ENCODE measurements around the gene DNAJB12.

The DNAJB12 gene

DNA sequence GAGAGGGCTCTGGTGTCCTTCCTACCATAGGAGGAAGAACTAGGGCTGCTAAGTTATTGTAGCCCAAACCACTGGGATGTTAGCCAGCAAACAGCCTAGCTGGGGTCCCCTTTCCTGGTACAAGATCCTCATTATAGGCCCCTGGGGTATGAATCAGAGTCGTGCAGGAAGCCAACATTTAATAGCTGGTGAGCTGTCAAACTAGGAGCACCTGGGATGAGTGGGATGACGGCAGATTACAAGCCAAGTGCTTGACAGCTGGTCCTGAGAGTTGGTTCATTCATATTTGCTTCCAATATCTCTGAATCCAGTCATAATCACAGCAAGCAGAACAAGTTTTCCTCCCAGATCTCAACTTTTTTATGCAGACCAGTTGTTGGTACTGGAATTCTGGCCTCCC is 25.1 kb upstream of the DNAJB12 start:
- Histone ChIP-seq H3K4me1 (no peaks in the 10 kb centered on the region), H3K27me3 (ENCODE audit: control insufficient read depth, insufficient read depth, low read length) (no peaks in the 10 kb centered on the region), H3K4me3 (ENCODE audit: low read depth, low read length) (no peak overlapping the region), H3K79me2 (no peaks in the 10 kb centered on the region), H3K4me2 (ENCODE audit: low read length) (no peak overlapping the region), H2AFZ (no peak overlapping the region), H3K9ac (no peak overlapping the region), H3K9me3 (ENCODE audit: control insufficient read depth, low read length) (no peaks in the 10 kb centered on the region), H3K36me3 (ENCODE audit: control insufficient read depth, insufficient read depth, low read length) (no peaks in the 10 kb centered on the region), H3K27ac (no peak overlapping the region)
- TF ChIP-seq, protein P1, sequence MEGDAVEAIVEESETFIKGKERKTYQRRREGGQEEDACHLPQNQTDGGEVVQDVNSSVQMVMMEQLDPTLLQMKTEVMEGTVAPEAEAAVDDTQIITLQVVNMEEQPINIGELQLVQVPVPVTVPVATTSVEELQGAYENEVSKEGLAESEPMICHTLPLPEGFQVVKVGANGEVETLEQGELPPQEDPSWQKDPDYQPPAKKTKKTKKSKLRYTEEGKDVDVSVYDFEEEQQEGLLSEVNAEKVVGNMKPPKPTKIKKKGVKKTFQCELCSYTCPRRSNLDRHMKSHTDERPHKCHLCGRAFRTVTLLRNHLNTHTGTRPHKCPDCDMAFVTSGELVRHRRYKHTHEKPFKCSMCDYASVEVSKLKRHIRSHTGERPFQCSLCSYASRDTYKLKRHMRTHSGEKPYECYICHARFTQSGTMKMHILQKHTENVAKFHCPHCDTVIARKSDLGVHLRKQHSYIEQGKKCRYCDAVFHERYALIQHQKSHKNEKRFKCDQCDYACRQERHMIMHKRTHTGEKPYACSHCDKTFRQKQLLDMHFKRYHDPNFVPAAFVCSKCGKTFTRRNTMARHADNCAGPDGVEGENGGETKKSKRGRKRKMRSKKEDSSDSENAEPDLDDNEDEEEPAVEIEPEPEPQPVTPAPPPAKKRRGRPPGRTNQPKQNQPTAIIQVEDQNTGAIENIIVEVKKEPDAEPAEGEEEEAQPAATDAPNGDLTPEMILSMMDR (IDR thresholded peaks at IDR 0.05), result no peak

- no peak overlapping the region for H3K4me3 ChIP-seq (ENCODE audit: low read depth, low read length)
- H3K79me2 ChIP-seq, result no peaks in the 10 kb centered on the region
Observed at GRCh38 chr10:72379062-72379461, 24.3 kb upstream of the DNAJB12 start.

GRCh38 chr10:72375585-72375984 is 20.9 kb upstream of the DNAJB12 start:
- TF ChIP-seq, protein P1 (IDR thresholded peaks at IDR 0.05), result no peak

More at GRCh38 chr10:72379062-72379461, 24.3 kb upstream of the DNAJB12 start:
- Histone ChIP-seq H2AFZ (no peak overlapping the region), H3K9me3 (ENCODE audit: control insufficient read depth, low read length) (no peaks in the 10 kb centered on the region), H3K27ac (no peak overlapping the region), H3K36me3 (ENCODE audit: control insufficient read depth, insufficient read depth, low read length) (no peaks in the 10 kb centered on the region), H3K27me3 (ENCODE audit: control insufficient read depth, insufficient read depth, low read length) (no peaks in the 10 kb centered on the region), H3K4me2 (ENCODE audit: low read length) (no peak overlapping the region), H3K4me1 (no peaks in the 10 kb centered on the region), H3K9ac (no peak overlapping the region)
- TF ChIP-seq, protein P1 (IDR thresholded peaks at IDR 0.05), result no peak

GRCh38 chr10:72375173-72375572 is 20.5 kb upstream of the DNAJB12 start:
- Histone ChIP-seq H3K4me3 (ENCODE audit: low read depth, low read length) (no peak overlapping the region), H3K9me3 (ENCODE audit: control insufficient read depth, low read length) (no peaks in the 10 kb centered on the region), H3K36me3 (ENCODE audit: control insufficient read depth, insufficient read depth, low read length) (no peaks in the 10 kb centered on the region), H3K4me2 (ENCODE audit: low read length) (no peak overlapping the region), H3K79me2 (no peaks in the 10 kb centered on the region), H3K4me1 (no peaks in the 10 kb centered on the region), H3K27ac (no peak overlapping the region), H3K27me3 (ENCODE audit: control insufficient read depth, insufficient read depth, low read length) (no peaks in the 10 kb centered on the region), H3K9ac (no peak overlapping the region), H2AFZ (no peak overlapping the region)
- TF ChIP-seq, protein P1 (IDR thresholded peaks at IDR 0.05), result no peak

More at GRCh38 chr10:72375585-72375984, 20.9 kb upstream of the DNAJB12 start:
- Histone ChIP-seq H3K4me2 (ENCODE audit: low read length) (no peak overlapping the region), H3K27ac (no peak overlapping the region), H3K4me3 (ENCODE audit: low read depth, low read length) (no peak overlapping the region), H3K27me3 (ENCODE audit: control insufficient read depth, insufficient read depth, low read length) (no peaks in the 10 kb centered on the region), H2AFZ (no peak overlapping the region), H3K9ac (no peak overlapping the region), H3K79me2 (no peaks in the 10 kb centered on the region), H3K36me3 (ENCODE audit: control insufficient read depth, insufficient read depth, low read length) (no peaks in the 10 kb centered on the region), H3K4me1 (no peaks in the 10 kb centered on the region), H3K9me3 (ENCODE audit: control insufficient read depth, low read length) (no peaks in the 10 kb centered on the region)

DNA sequence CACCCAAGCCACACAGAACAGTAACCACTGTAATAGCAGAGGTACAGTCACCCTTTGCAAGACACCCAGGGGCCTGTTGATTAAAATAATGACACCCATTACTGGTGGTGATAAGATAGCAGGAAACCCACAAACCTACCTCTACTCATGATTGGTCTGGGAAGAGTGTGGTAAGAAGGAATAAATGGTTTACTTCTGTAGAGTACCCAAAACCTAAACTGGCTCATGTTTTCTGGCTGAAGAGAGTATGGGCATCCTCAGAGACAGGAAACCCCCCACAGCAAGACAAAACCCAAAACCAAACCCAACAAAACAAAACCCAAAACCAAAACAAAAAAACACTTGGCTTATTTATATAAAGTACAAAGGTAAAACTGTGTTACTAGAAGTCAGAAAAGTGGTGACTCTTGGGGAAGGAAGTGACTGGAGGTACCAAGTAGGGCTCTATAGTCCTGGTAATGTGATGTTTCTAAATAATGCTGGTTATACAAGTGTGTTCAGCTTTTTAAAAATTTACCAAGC is 15.5 kb upstream of the DNAJB12 start:
- Histone ChIP-seq H3K4me1 (no peaks in the 10 kb centered on the region), H3K36me3 (ENCODE audit: control insufficient read depth, insufficient read depth, low read length) (no peaks in the 10 kb centered on the region)

More for the DNA sequence above, 15.5 kb upstream of the DNAJB12 start:
- Histone ChIP-seq H3K27me3 (ENCODE audit: control insufficient read depth, insufficient read depth, low read length) (no peaks in the 10 kb centered on the region), H3K4me2 (ENCODE audit: low read length) (no peak overlapping the region), H3K9ac (no peak overlapping the region), H3K9me3 (ENCODE audit: control insufficient read depth, low read length) (no peaks in the 10 kb centered on the region), H2AFZ (no peak overlapping the region), H3K27ac (no peak overlapping the region), H3K79me2 (no peaks in the 10 kb centered on the region), H3K4me3 (ENCODE audit: low read depth, low read length) (no peak overlapping the region)
- TF ChIP-seq, protein P1 (IDR thresholded peaks at IDR 0.05), result no peak
